Common myeloid progenitor, CD34-positive (primary cell): ENCODE results near the gene SSBP4.

Experiments
- CTCF ChIA-PET: fragments of 350-600 bp; sonication (Branson Sonifier 250); formaldehyde crosslinking; loops from one replicate; lab custom pipeline; 2021; ENCODE audit warnings: antibody characterized with exemption; lab: Charles Lee
- POLR2A ChIA-PET: fragments of 350-600 bp; sonication (Branson Sonifier 250); formaldehyde crosslinking; loops from one replicate; lab custom pipeline; 2021; ENCODE audit warnings: antibody characterized with exemption; lab: Charles Lee
- DNase-seq, 3 donors: peaks; one replicate each; pipeline versions ENCODE4 v3.0.0 to v3.0.0-alpha.2; 2013
- H3K27ac ChIP-seq, 2 experiments: 1 replicate in 1 of 2; 2 replicates in 1 of 2; pipeline ENCODE4 v1.7.0; 2013; ENCODE audit warnings: inconsistent platforms in 2 of 2, low read length in 2 of 2, mild to moderate bottlenecking in 2 of 2, low read depth in 1 of 2, moderate library complexity in 1 of 2; ENCODE audit not compliant: severe bottlenecking in 2 of 2, insufficient read depth in 1 of 2, poor library complexity in 1 of 2
- H3K27me3 ChIP-seq, 5 experiments: replicated peaks in 2 of 5; 1 replicate in 3 of 5; 2 replicates in 2 of 5; pipeline versions ENCODE4 v1.6.1 to v1.7.0; 2013; ENCODE audit warnings: low read length in 4 of 5, mild to moderate bottlenecking in 2 of 5, moderate library complexity in 2 of 5, inconsistent platforms in 1 of 5; ENCODE audit not compliant: insufficient read depth in 5 of 5, control insufficient read depth in 4 of 5
- H3K36me3 ChIP-seq, 4 experiments: 1 replicate in 2 of 4; 2 replicates in 2 of 4; pipeline versions ENCODE4 v1.6.1 to v1.7.0; 2013; ENCODE audit warnings: low read length in 3 of 4, control low read depth in 1 of 4, mild to moderate bottlenecking in 1 of 4; ENCODE audit not compliant: control insufficient read depth in 4 of 4, insufficient read depth in 4 of 4
- H3K4me1 ChIP-seq, 4 experiments: 1 replicate in 3 of 4; 2 replicates in 1 of 4; pipeline versions ENCODE4 v1.6.1 to v1.7.1; 2013; ENCODE audit warnings: low read length in 3 of 4, mild to moderate bottlenecking in 3 of 4, control low read depth in 1 of 4, inconsistent platforms in 1 of 4, moderate library complexity in 1 of 4; ENCODE audit not compliant: control insufficient read depth in 4 of 4, insufficient read depth in 4 of 4; ENCODE audit errors: control extremely low read depth in 1 of 4
- H3K4me3 ChIP-seq, 7 experiments: 1 replicate in 4 of 7; 2 replicates in 3 of 7; pipeline versions ENCODE4 v1.5.1 to v1.7.0; 2013; ENCODE audit warnings: mild to moderate bottlenecking in 7 of 7, low read length in 6 of 7, moderate library complexity in 6 of 7, inconsistent platforms in 2 of 7, low read depth in 2 of 7, control low read depth in 1 of 7; ENCODE audit not compliant: insufficient read depth in 4 of 7, control insufficient read depth in 1 of 7; ENCODE audit errors: extremely low read depth in 1 of 7
- H3K9me3 ChIP-seq, 5 experiments: 1 replicate in 4 of 5; 2 replicates in 1 of 5; pipeline versions ENCODE4 v1.6.1 to v1.7.1; 2013; ENCODE audit warnings: low read length in 4 of 5, mild to moderate bottlenecking in 2 of 5, inconsistent platforms in 1 of 5, low read depth in 1 of 5, moderate library complexity in 1 of 5; ENCODE audit not compliant: control insufficient read depth in 4 of 5, insufficient read depth in 2 of 5; ENCODE audit errors: control extremely low read depth in 1 of 5
- WGBS: methylation state at CpG from one replicate; pipeline ENCODE4 v1.1.5; 2013; ENCODE audit not compliant: insufficient coverage; 5-methylcytosine and 5-hydroxymethylcytosine counted together

Gene SSBP4

GRCh38 chr19:18443831-18444230, 24.6 kb downstream of the SSBP4 start:
- Histone ChIP-seq H3K36me3 (peaks cover 0 to 52% (median 45%) of the 10 kb centered on the region in 4 experiments), H3K4me3 (no peak overlapping the region), H3K27ac (no peak overlapping the region), H3K4me1 (peaks cover 0 to 4% (median 0%) of the 10 kb centered on the region in 4 experiments), H3K9me3 (no peaks in the 10 kb centered on the region), H3K27me3 (no peaks in the 10 kb centered on the region)
- POLR2A ChIA-PET: interaction anchor here (0.9 kb wide), 1 partner anchor 25 kb away, joined by 3 read pairs; the partner anchor contains the start of gene SSBP4
- WGBS: 100% methylated on average over 11 of the region's 11 CpGs
- CTCF ChIA-PET: interaction anchor here (1.2 to 10.7 kb wide), 4 partner anchors 10 to 79 kb away, joined by 3 to 109 read pairs (median 4); no protein-coding TSS in a partner anchor
- DNase-seq: no peak

GRCh38 chr19:18444513-18444912, 25.3 kb downstream of the SSBP4 start:
- CTCF ChIA-PET: interaction anchor here (1.5 to 10.7 kb wide), 3 partner anchors 9 to 58 kb away, joined by 3 to 109 read pairs (median 4); no protein-coding TSS in a partner anchor
- no peaks in the 10 kb centered on the region for H3K4me1 ChIP-seq
- H3K27ac ChIP-seq: no peak overlapping the region
- 100% methylated on average over 15 of the region's 19 CpGs for WGBS
- no peak overlapping the region for H3K4me3 ChIP-seq
- H3K9me3 ChIP-seq: no peaks in the 10 kb centered on the region
- H3K27me3 ChIP-seq: no peaks in the 10 kb centered on the region
- DNase-seq: no peak
- POLR2A ChIA-PET: interaction anchor here (0.9 kb wide), 1 partner anchor 25 kb away, joined by 3 read pairs; the partner anchor contains the start of gene SSBP4
- peaks cover 2 to 59% (median 51%) of the 10 kb centered on the region in 4 experiments for H3K36me3 ChIP-seq

- no peaks in the 10 kb centered on the region for H3K9me3 ChIP-seq
- H3K27ac ChIP-seq: no peak overlapping the region
- ChIA-PET POLR2A (no interaction called here), CTCF (interaction anchor here (1.5 to 10.7 kb wide), 3 partner anchors 16 to 58 kb away, joined by 3 to 109 read pairs (median 3); no protein-coding TSS in a partner anchor)
- DNase-seq: no peak
- no peaks in the 10 kb centered on the region for H3K4me1 ChIP-seq
- H3K36me3 ChIP-seq: peaks cover 6 to 68% (median 55%) of the 10 kb centered on the region in 4 experiments
- H3K27me3 ChIP-seq: no peaks in the 10 kb centered on the region
- no peak overlapping the region for H3K4me3 ChIP-seq
- 100% methylated on average over 4 of the region's 15 CpGs for WGBS
These were observed 26.2 kb downstream of the SSBP4 start for GRCh38 chr19:18445262-18445948.

GRCh38 chr19:18446145-18446810, 27.1 kb downstream of the SSBP4 start:
- DNase-seq: no peak
- no peak overlapping the region for H3K27ac ChIP-seq
- no peak overlapping the region for H3K4me3 ChIP-seq
- H3K4me1 ChIP-seq: peaks cover 0 to 3% (median 0%) of the 10 kb centered on the region in 4 experiments
- 96% methylated on average over 22 of the region's 34 CpGs for WGBS
- CTCF ChIA-PET: interaction anchor here (1.6 to 10.7 kb wide), 2 partner anchors 15 to 31 kb away, joined by 3 to 109 read pairs; no protein-coding TSS in a partner anchor
- H3K9me3 ChIP-seq: no peaks in the 10 kb centered on the region
- H3K36me3 ChIP-seq: peaks cover 6 to 74% (median 58%) of the 10 kb centered on the region in 4 experiments
- no peaks in the 10 kb centered on the region for H3K27me3 ChIP-seq
- POLR2A ChIA-PET: no interaction called here

GRCh38 chr19:18446811-18447359, 27.7 kb downstream of the SSBP4 start:
- CTCF ChIA-PET: interaction anchor here (0.6 to 10.7 kb wide), 3 partner anchors 15 to 340 kb away, joined by 3 to 109 read pairs (median 5); no protein-coding TSS in a partner anchor

GRCh38 chr19:18449552-18449951, 30.4 kb downstream of the SSBP4 start:
- peaks cover 0 to 3% (median 0%) of the 10 kb centered on the region in 4 experiments for H3K4me1 ChIP-seq
- no peak overlapping the region for H3K27ac ChIP-seq
- no peak for DNase-seq
- H3K36me3 ChIP-seq: peaks cover 9 to 75% (median 56%) of the 10 kb centered on the region in 4 experiments
- ChIA-PET POLR2A (no interaction called here), CTCF (interaction anchor here (1.3 to 10.7 kb wide), 5 partner anchors 12 to 383 kb away, joined by 4 to 109 read pairs (median 7); partner anchors contain the start of genes SSBP4 and UPF1)
- H3K9me3 ChIP-seq: no peaks in the 10 kb centered on the region
- no peaks in the 10 kb centered on the region for H3K27me3 ChIP-seq
- 98% methylated on average over 14 of the region's 14 CpGs for WGBS
- H3K4me3 ChIP-seq: no peak overlapping the region

More at GRCh38 chr19:18446811-18447359, 27.7 kb downstream of the SSBP4 start:
- no peak overlapping the region for H3K4me3 ChIP-seq
- H3K36me3 ChIP-seq: peaks cover 6 to 79% (median 60%) of the 10 kb centered on the region in 4 experiments
- DNase-seq: no peak
- 93% methylated on average over 9 of the region's 12 CpGs for WGBS
- H3K27me3 ChIP-seq: no peaks in the 10 kb centered on the region
- POLR2A ChIA-PET: no interaction called here
- H3K27ac ChIP-seq: no peak overlapping the region
- H3K4me1 ChIP-seq: peaks cover 0 to 3% (median 0%) of the 10 kb centered on the region in 4 experiments
- H3K9me3 ChIP-seq: no peaks in the 10 kb centered on the region
